Measurements from ENCODE around the gene OR56B1.
A peak's percentile ranks its signal among the peaks of the same experiment; 100 is the strongest.

OR56B1 gene

DNA sequence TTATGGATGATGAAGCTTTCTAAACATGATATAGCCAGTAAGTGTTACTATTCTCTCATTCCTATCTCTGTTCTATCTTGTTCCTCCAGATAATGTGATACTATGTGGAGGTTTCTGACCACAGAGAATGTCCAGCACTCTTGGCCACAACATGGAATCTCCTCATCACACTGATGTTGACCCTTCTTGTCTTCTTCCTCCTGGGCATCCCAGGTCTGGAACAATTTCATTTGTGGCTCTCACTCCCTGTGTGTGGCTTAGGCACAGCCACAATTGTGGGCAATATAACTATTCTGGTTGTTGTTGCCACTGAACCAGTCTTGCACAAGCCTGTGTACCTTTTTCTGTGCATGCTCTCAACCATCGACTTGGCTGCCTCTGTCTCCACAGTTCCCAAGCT is 9.9 kb upstream of the OR56B1 start:
- no peak for TF ChIP-seq CTCF (conservative IDR thresholded peaks at IDR 0.05; ENCODE audit: control insufficient read depth, insufficient read depth, low read depth, low read length)
- no peak overlapping the region for H3K4me3 ChIP-seq (ENCODE audit: control insufficient read depth, low read depth, low read length)
- DNase-seq (ENCODE audit: low read depth): no peak

GRCh38 chr11:5727691-5728090 is 8.6 kb upstream of the OR56B1 start:
- no peak overlapping the region for H3K4me3 ChIP-seq (ENCODE audit: control insufficient read depth, low read depth, low read length)
- DNase-seq (ENCODE audit: low read depth): no peak
- no peak for TF ChIP-seq CTCF (conservative IDR thresholded peaks at IDR 0.05; ENCODE audit: control insufficient read depth, insufficient read depth, low read depth, low read length)

GRCh38 chr11:5737091-5737490 is 843 bp downstream of the OR56B1 start:
- peak; percentile 70 for DNase-seq (ENCODE audit: low read depth)
- TF ChIP-seq CTCF (conservative IDR thresholded peaks at IDR 0.05; ENCODE audit: control insufficient read depth, insufficient read depth, low read depth, low read length): no peak
- H3K4me3 ChIP-seq (ENCODE audit: control insufficient read depth, low read depth, low read length): no peak overlapping the region

- H3K4me3 ChIP-seq (ENCODE audit: control insufficient read depth, low read depth, low read length): no peak overlapping the region
- peak; percentile 50 for DNase-seq (ENCODE audit: low read depth)
- TF ChIP-seq CTCF (conservative IDR thresholded peaks at IDR 0.05; ENCODE audit: control insufficient read depth, insufficient read depth, low read depth, low read length): no peak
Measured at GRCh38 chr11:5737670-5738392, 1.6 kb downstream of the OR56B1 start.

- no peak for TF ChIP-seq CTCF (conservative IDR thresholded peaks at IDR 0.05; ENCODE audit: control insufficient read depth, insufficient read depth, low read depth, low read length)
- no peak overlapping the region for H3K4me3 ChIP-seq (ENCODE audit: control insufficient read depth, low read depth, low read length)
- no peak for DNase-seq (ENCODE audit: low read depth)
Measured at GRCh38 chr11:5738431-5738830, 2.2 kb downstream of the OR56B1 start.

- TF ChIP-seq CTCF (conservative IDR thresholded peaks at IDR 0.05; ENCODE audit: control insufficient read depth, insufficient read depth, low read depth, low read length): no peak
- no peak overlapping the region for H3K4me3 ChIP-seq (ENCODE audit: control insufficient read depth, low read depth, low read length)
- no peak for DNase-seq (ENCODE audit: low read depth)
Measured at GRCh38 chr11:5746614-5747013, 10.4 kb downstream of the OR56B1 start.

GRCh38 chr11:5749836-5750235 is 13.6 kb downstream of the OR56B1 start:
- DNase-seq (ENCODE audit: low read depth): no peak
- TF ChIP-seq CTCF (conservative IDR thresholded peaks at IDR 0.05; ENCODE audit: control insufficient read depth, insufficient read depth, low read depth, low read length): no peak
- H3K4me3 ChIP-seq (ENCODE audit: control insufficient read depth, low read depth, low read length): no peak overlapping the region

Measured in fibroblast of mammary gland (primary cell).